GM12873 (cell line): ENCODE data around the gene DTWD2.

ENCODE experiments used
- TF ChIP-seq, protein P1 (sequence below): IDR thresholded peaks from 2 replicates; pipeline ENCODE4 v1.5.1; 2012; ENCODE audit warnings: low read depth, mild to moderate bottlenecking, moderate library complexity, low read length, control low read depth; ENCODE audit not compliant: insufficient read depth; ENCODE audit errors: missing control alignments

Gene DTWD2

DNA sequence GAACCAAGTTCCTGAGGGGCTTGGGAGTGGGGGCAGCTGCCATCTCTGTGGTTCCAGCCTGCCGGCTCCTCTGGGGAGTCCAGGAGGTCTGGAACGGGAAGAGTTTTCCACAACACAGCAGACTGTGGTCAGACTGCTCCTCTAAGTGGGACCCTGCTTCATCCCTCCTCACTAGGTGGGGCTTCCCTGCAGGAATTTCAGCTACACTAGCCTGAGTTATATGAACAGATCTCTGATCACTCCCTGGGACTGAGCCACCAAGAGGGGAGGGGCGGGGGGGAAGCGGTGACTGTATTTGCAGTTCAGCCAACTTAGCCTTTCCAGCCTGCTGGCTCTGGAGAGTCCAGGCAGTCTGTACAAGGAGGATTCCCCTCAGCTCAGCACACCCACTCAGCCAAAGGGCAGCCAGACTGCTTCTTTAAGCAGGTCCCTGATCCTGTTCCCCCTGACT is 19.4 kb downstream of the DTWD2 start:
- TF ChIP-seq, protein P1, sequence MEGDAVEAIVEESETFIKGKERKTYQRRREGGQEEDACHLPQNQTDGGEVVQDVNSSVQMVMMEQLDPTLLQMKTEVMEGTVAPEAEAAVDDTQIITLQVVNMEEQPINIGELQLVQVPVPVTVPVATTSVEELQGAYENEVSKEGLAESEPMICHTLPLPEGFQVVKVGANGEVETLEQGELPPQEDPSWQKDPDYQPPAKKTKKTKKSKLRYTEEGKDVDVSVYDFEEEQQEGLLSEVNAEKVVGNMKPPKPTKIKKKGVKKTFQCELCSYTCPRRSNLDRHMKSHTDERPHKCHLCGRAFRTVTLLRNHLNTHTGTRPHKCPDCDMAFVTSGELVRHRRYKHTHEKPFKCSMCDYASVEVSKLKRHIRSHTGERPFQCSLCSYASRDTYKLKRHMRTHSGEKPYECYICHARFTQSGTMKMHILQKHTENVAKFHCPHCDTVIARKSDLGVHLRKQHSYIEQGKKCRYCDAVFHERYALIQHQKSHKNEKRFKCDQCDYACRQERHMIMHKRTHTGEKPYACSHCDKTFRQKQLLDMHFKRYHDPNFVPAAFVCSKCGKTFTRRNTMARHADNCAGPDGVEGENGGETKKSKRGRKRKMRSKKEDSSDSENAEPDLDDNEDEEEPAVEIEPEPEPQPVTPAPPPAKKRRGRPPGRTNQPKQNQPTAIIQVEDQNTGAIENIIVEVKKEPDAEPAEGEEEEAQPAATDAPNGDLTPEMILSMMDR, result no peak

DNA sequence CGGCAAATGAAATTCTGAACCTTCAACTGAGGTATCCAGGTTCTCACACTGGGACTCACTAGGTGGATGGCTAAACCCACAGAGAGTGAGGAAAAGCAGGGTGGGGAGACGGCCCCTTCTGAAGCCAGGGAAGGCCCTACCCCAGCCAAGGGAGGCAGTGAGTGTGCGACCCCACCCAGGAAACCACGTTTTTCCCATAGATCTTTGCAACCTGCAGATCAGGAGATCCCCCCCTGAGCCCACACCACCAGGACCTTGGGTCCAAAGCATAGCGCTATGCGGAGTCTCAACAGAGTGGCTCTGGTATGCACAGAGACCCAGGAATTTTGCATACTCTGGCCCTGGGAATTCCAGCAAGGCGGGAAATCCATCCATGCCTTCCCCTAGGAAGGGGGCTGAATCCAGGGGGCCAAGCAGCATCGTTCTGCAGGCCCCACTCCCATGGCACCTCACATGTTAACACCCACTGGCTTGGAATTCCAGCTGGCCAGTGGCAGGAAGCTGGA is 19.9 kb downstream of the DTWD2 start:
- TF ChIP-seq, protein P1, result no peak

DNA sequence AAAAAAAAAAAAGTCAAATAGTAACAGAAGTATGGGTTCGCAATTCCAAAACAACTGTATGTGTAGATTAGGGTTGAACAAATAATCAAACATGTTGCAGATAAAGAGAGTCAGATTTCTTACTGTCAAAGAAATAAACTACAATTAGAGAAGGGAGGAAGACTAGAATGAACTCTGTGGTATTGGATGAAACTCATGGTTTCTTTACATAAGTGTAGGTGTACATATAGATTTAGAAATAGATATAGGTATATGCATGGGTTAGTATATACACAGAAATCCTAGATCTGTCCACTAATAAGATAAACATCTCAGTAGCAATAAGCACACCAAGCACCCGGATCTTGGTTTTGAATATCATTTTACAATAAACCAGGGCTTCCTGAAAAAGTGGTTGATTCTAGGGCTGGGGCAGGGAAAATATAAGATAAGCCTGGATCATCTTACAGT is 21.3 kb downstream of the DTWD2 start:
- TF ChIP-seq, protein P1, result no peak

DNA sequence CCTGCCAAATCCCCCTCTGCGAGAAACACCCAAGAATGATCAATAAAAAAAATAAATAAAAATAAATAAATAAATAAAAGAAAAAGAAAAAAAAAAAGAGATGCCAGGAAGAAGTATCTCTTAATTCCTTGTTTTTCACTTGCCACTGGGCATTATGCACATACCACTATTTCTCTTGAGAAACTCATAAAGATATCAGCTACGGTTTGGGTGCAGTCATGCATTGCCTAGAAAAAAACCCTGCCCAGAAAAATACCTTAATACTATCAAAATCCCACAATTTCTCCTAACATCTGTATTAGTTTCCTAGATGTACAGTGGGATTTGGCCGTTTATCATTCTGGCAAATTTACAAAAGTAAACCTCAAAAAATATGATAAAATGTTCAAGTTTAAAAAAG is 22.5 kb downstream of the DTWD2 start:
- TF ChIP-seq, protein P1, result no peak

DNA sequence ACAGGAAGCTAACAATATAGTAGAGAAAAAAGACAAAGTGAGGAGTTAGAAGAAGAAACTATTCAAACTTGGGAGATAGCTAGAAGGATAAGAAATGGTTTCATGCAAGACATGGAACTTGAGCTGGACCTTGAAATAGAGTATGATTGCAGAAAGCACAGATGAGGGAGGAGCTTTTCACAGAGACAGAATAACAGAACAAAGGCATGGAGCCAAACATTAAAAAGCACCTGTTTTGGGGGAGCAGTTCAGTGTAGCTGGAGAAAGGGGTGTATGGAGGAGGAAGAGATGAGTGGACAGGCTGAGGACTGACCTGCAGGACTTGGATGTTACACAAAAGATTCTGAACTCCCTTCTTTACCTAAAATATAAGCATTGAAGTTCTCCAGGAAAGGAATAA is 25.2 kb downstream of the DTWD2 start:
- TF ChIP-seq, protein P1, result no peak

DNA sequence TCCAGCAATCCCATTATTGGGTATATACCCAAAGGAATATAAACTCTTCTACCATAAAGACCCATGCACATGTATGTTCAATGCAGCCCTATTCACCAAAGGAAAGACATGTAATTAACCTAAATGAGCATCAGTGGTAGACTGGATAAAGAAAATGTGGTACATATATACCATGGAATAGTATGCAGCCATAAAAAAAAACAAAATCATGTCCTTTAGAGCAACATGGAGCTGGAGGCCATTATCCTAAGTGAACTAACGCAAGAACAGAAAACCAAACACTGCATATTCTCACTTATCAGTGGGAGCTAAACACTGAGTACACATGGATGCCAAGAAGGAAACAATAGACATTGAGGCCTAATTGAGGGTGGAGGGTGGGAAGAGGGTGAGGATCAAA is 27.8 kb downstream of the DTWD2 start:
- TF ChIP-seq, protein P1, result no peak

DNA sequence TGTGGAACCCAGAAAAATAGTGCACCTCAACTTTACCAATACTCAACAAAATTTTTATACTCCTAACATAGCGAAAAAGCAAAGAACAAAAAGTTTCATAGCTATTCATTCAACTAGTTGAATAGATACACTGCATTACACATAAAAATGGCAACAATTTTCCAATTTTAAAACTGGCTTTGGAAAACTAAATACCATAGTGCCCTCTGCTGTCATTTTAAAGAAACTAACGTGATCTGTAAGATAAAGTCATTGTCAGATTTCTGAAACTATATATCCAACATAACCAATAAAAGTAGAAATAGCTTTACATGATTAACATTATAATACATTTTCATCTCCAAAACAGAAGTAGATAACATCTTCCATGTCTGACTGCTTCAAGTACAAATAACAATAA is 31.6 kb downstream of the DTWD2 start:
- TF ChIP-seq, protein P1, result no peak
